Fibroblast of lung (primary cell): Measurements from ENCODE around the gene CD300H. TPM values are rescaled to one million over a fixed set of nuclear protein-coding genes. Genes with fewer than 3 reads are reported as not detected.

ENCODE experiments used
- DNase-seq, 2 donors: peaks; one replicate each; pipeline versions ENCODE4 v3.0.0 to v3.0.0-alpha.2; 2010; ENCODE audit warnings: low read depth in 2 of 2
- H2AFZ ChIP-seq: 2 replicates; pipeline ENCODE4 v1.5.1; 2012; ENCODE audit warnings: low read length, control low read depth, inconsistent platforms
- H3K27ac ChIP-seq: 2 replicates; pipeline ENCODE4 v1.5.1; 2011; ENCODE audit warnings: low read length, control low read depth; ENCODE audit not compliant: insufficient read depth
- H3K27me3 ChIP-seq: 2 replicates; pipeline ENCODE4 v1.5.1; 2011; ENCODE audit warnings: mild to moderate bottlenecking, low read length; ENCODE audit not compliant: control insufficient read depth, insufficient read depth
- H3K36me3 ChIP-seq: 2 replicates; pipeline ENCODE4 v1.5.1; 2011; ENCODE audit warnings: low read length; ENCODE audit not compliant: control insufficient read depth, insufficient read depth
- H3K4me1 ChIP-seq: 2 replicates; pipeline ENCODE4 v1.5.1; 2011; ENCODE audit warnings: low read length; ENCODE audit not compliant: control insufficient read depth, insufficient read depth; ENCODE audit errors: extremely low read depth
- H3K4me2 ChIP-seq: 2 replicates; pipeline ENCODE4 v1.5.1; 2011; ENCODE audit warnings: low read length, control low read depth; ENCODE audit not compliant: insufficient read depth; ENCODE audit errors: extremely low read depth
- H3K4me3 ChIP-seq, 4 experiments: fragments of 200-600 bp in 1 of 4; sonication (generic) in 1 of 4; replicated peaks in 1 of 4; 2 replicates each; pipeline ENCODE4 v1.5.1; 2011 to 2016; ENCODE audit warnings: low read length in 4 of 4, low read depth in 3 of 4, mild to moderate bottlenecking in 3 of 4, control low read depth in 2 of 4, inconsistent platforms in 1 of 4, mixed read lengths in 1 of 4; ENCODE audit not compliant: insufficient read depth in 1 of 4; ENCODE audit errors: control extremely low read depth in 1 of 4
- H3K79me2 ChIP-seq: 2 replicates; pipeline ENCODE4 v1.5.1; 2012; ENCODE audit warnings: mild to moderate bottlenecking, low read length, inconsistent platforms; ENCODE audit not compliant: control insufficient read depth, insufficient read depth
- H3K9ac ChIP-seq: 2 replicates; pipeline ENCODE4 v1.5.1; 2011; ENCODE audit warnings: mild to moderate bottlenecking, low read length, control low read depth; ENCODE audit not compliant: insufficient read depth
- H3K9me3 ChIP-seq: 2 replicates; pipeline ENCODE4 v1.5.1; 2012; ENCODE audit warnings: low read depth, low read length; ENCODE audit not compliant: control insufficient read depth, insufficient read depth
- H4K20me1 ChIP-seq: 2 replicates; pipeline ENCODE4 v1.5.1; 2011; ENCODE audit warnings: low read length; ENCODE audit not compliant: control insufficient read depth, insufficient read depth; ENCODE audit errors: extremely low read depth
- EZH2 ChIP-seq: IDR thresholded peaks from 2 replicates; pipeline ENCODE4 v1.5.1; 2012; ENCODE audit warnings: low read length, control low read depth, mild to moderate bottlenecking; ENCODE audit errors: missing control alignments
- polyA plus RNA-seq, 2 donors: library from polyadenylated mRNA; depleted of rRNA in 1 of 2; stranded (reverse) in 1 of 2; unstranded in 1 of 2; fragments of >200 nt; gene quantifications; 2 replicates each; pipeline ENCODE4 v1.2.1, GENCODE V29; 2011 to 2012; ENCODE audit warnings: missing spikeins in 1 of 2
- total RNA-seq: library from RNA; depleted of rRNA; stranded (reverse); fragments of >200 nt; gene quantifications from 2 replicates; pipeline ENCODE4 v1.2.1, GENCODE V29; 2014
- TF ChIP-seq, protein P1 (sequence below), 2 donors: IDR thresholded peaks in 1 of 2; conservative IDR thresholded peaks in 1 of 2; 1 replicate in 1 of 2; 2 replicates in 1 of 2; pipeline ENCODE4 v1.5.1; 2011 to 2012; ENCODE audit warnings: low read length in 2 of 2, control low read depth in 1 of 2, inconsistent platforms in 1 of 2, low read depth in 1 of 2, mild to moderate bottlenecking in 1 of 2

The CD300H gene
- total and polyA plus RNA-seq, 2 donors (not counting 1 experiment from before 2014, with no cell fraction given), result not detected

DNA sequence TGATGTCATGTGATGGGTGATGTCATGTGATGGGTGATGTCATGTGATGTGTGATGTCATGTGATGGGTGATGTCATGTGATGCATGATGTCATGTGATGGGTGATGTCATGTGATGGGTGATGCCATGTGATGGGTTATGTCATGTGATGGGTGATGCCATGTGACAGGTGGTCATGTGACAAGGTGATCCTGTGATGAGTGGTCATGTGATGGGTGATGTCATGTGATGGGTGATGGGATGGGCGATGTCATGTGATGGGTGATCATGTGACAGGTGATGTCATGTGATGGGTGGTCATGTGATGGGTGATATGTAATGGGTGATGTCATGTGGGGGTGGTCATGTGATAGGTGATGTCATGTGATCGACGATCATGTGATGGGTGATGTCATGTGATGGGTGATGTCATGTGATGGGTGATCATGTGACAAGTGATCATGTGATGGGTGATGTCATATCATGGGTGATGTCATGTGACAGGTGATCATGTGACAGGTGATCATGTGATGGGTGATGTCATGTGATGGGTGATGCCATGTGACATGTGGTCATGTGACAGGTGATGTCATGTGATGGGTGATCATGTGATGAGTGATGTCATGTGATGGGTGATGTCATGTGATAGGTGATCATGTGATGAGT is 53.2 kb downstream of the CD300H start:
- Histone ChIP-seq H3K27me3 (no peaks in the 10 kb centered on the region), H3K4me1 (no peaks in the 10 kb centered on the region), H3K79me2 (no peaks in the 10 kb centered on the region), H3K27ac (no peak overlapping the region), H3K9me3 (peaks cover 11% of the 10 kb centered on the region), H3K9ac (no peak overlapping the region), H2AFZ (no peak overlapping the region), H3K36me3 (no peaks in the 10 kb centered on the region), H3K4me3 (no peak overlapping the region), H4K20me1 (no peaks in the 10 kb centered on the region), H3K4me2 (no peak overlapping the region)
- DNase-seq, result peak; percentile 50 to 74
- TF ChIP-seq, protein P1, sequence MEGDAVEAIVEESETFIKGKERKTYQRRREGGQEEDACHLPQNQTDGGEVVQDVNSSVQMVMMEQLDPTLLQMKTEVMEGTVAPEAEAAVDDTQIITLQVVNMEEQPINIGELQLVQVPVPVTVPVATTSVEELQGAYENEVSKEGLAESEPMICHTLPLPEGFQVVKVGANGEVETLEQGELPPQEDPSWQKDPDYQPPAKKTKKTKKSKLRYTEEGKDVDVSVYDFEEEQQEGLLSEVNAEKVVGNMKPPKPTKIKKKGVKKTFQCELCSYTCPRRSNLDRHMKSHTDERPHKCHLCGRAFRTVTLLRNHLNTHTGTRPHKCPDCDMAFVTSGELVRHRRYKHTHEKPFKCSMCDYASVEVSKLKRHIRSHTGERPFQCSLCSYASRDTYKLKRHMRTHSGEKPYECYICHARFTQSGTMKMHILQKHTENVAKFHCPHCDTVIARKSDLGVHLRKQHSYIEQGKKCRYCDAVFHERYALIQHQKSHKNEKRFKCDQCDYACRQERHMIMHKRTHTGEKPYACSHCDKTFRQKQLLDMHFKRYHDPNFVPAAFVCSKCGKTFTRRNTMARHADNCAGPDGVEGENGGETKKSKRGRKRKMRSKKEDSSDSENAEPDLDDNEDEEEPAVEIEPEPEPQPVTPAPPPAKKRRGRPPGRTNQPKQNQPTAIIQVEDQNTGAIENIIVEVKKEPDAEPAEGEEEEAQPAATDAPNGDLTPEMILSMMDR (conservative IDR thresholded peaks at IDR 0.05 in 1 of 2, IDR thresholded peaks at IDR 0.05 in 1 of 2; ENCODE audit: low read depth in 1 of 2, low read length in 2 of 2), result no peak
- no peak for TF ChIP-seq EZH2

DNA sequence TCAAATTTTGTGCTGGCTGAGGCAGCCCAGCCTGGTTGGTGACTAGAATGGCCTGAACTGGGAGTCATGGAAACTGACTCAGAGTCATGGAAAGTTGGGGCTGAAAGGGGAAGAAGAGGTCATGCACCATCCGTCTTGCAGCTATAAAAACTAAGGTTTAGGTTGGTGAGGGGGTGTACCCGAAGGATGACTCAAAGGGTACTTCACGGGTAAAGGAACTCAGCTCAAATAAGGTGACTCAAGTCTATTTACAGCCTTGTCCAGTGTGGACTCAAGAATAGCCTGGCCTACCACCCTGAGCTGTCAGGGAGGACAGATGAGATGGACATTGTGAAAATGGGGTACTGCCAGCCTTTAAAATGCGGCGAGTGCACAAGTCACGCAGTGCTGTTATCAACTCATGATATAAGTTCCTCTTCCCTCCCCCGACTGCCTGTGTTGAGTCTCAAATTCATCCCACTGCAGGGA is 54.7 kb downstream of the CD300H start:
- Histone ChIP-seq H2AFZ (no peak overlapping the region), H3K27me3 (no peaks in the 10 kb centered on the region), H4K20me1 (no peaks in the 10 kb centered on the region), H3K9ac (no peak overlapping the region), H3K4me2 (no peak overlapping the region), H3K9me3 (peaks cover 11% of the 10 kb centered on the region), H3K79me2 (no peaks in the 10 kb centered on the region), H3K27ac (no peak overlapping the region), H3K4me3 (no peak overlapping the region), H3K4me1 (no peaks in the 10 kb centered on the region), H3K36me3 (no peaks in the 10 kb centered on the region)
- DNase-seq, result peak in 1 of 2 donors; percentile 87
- no peak for TF ChIP-seq EZH2
- TF ChIP-seq, protein P1 (conservative IDR thresholded peaks at IDR 0.05 in 1 of 2, IDR thresholded peaks at IDR 0.05 in 1 of 2; ENCODE audit: low read depth in 1 of 2, low read length in 2 of 2), result no peak

DNA sequence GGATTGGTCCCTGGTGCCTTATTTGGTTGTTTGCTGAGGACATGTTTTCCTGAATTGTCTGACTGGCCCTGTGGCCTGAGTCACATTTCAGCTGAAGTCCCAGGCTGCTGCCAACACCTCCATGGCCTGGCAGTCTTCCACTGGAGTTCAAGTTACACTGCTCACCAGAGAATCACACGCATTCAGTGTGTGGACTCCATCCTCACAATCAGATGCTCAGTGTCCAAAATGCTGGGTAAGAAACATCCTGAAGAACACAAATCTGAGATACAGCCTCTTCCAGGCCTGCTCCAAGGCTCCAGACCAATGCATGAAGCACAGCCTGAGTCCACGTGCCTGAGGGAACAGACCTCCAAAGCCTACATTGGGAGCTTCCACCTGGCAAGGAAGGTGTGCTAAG is 55.3 kb downstream of the CD300H start:
- Histone ChIP-seq H4K20me1 (no peaks in the 10 kb centered on the region), H3K4me2 (no peak overlapping the region), H2AFZ (no peak overlapping the region), H3K27ac (no peak overlapping the region), H3K4me1 (no peaks in the 10 kb centered on the region), H3K9ac (no peak overlapping the region), H3K27me3 (no peaks in the 10 kb centered on the region), H3K79me2 (no peaks in the 10 kb centered on the region), H3K36me3 (no peaks in the 10 kb centered on the region), H3K4me3 (no peak overlapping the region), H3K9me3 (peaks cover 11% of the 10 kb centered on the region)
- TF ChIP-seq, protein P1 (conservative IDR thresholded peaks at IDR 0.05 in 1 of 2, IDR thresholded peaks at IDR 0.05 in 1 of 2; ENCODE audit: low read depth in 1 of 2, low read length in 2 of 2), result no peak
- TF ChIP-seq EZH2, result no peak
- peak; percentile 7 to 75 for DNase-seq

Other genes starting within 250 kb of the CD300H start
- gene KIF19, start 241.3 kb downstream of the CD300H start, total RNA-seq, result under 0.01 TPM in 1 of 2 replicates, not detected in the other
- gene KIF19, start 241.3 kb downstream of the CD300H start, polyA plus RNA-seq, result not detected in 2 replicates
- under 0.01 TPM in 1 of 2 replicates, not detected in the other for gene BTBD17, start 205.6 kb downstream of the CD300H start, total RNA-seq
- gene BTBD17, start 205.6 kb downstream of the CD300H start, polyA plus RNA-seq, result not detected in 2 replicates
- not detected in 2 replicates for gene GPR142, start 200.0 kb downstream of the CD300H start, total RNA-seq
- gene GPR142, start 200.0 kb downstream of the CD300H start, polyA plus RNA-seq, result not detected in 2 replicates
- gene GPRC5C, start 135.4 kb downstream of the CD300H start, total RNA-seq, result 1.5 and 14.6 TPM in 2 replicates
- 0.11 and 0.50 TPM in 2 replicates for gene GPRC5C, start 135.4 kb downstream of the CD300H start, polyA plus RNA-seq
- not detected in 2 replicates for gene CD300A, start 100.9 kb downstream of the CD300H start, total RNA-seq
- gene CD300A, start 100.9 kb downstream of the CD300H start, polyA plus RNA-seq, result not detected in 2 replicates
- not detected in 2 replicates for gene CD300LB, start 36.0 kb downstream of the CD300H start, total RNA-seq
- not detected in 2 replicates for gene CD300LB, start 36.0 kb downstream of the CD300H start, polyA plus RNA-seq
- gene CD300C, start 21.4 kb downstream of the CD300H start, total RNA-seq, result not detected in 2 replicates
- not detected in 2 replicates for gene CD300C, start 21.4 kb downstream of the CD300H start, polyA plus RNA-seq
- gene CD300LD, start 24.8 kb upstream of the CD300H start, total RNA-seq, result not detected in 2 replicates
- not detected in 2 replicates for gene CD300LD, start 24.8 kb upstream of the CD300H start, polyA plus RNA-seq
- not detected in 2 replicates for gene CD300E, start 56.2 kb upstream of the CD300H start, total RNA-seq
- not detected in 2 replicates for gene CD300E, start 56.2 kb upstream of the CD300H start, polyA plus RNA-seq
- gene CD300LF, start 145.4 kb upstream of the CD300H start, total RNA-seq, result not detected in 2 replicates
- not detected in 2 replicates for gene CD300LF, start 145.4 kb upstream of the CD300H start, polyA plus RNA-seq
- 0.26 and 0.66 TPM in 2 replicates for gene RAB37, start 169.7 kb upstream of the CD300H start, total RNA-seq
- 0.08 and 0.65 TPM in 2 replicates for gene RAB37, start 169.7 kb upstream of the CD300H start, polyA plus RNA-seq
- gene NHERF1, start 181.1 kb upstream of the CD300H start, total RNA-seq, result 7.2 and 10.2 TPM in 2 replicates
- gene NHERF1, start 181.1 kb upstream of the CD300H start, polyA plus RNA-seq, result 13.9 and 29.7 TPM in 2 replicates
- 29.0 and 39.6 TPM in 2 replicates for gene NAT9, start 208.8 kb upstream of the CD300H start, total RNA-seq
- gene NAT9, start 208.8 kb upstream of the CD300H start, polyA plus RNA-seq, result 21.2 and 34.7 TPM in 2 replicates